ENCODE data around the gene TMEM126A. TPM values are rescaled to one million over a fixed set of nuclear protein-coding genes. Genes with fewer than 3 reads are reported as not detected.

The TMEM126A gene
- total RNA-seq, 1 experiment from 2014 or later: 50.9 TPM

- DNase-seq (ENCODE audit: low read depth, low spot score) (no peak), ATAC-seq (no peak)
- TF ChIP-seq REST (IDR thresholded peaks at IDR 0.05; ENCODE audit: insufficient read depth in 1 of 2, low read depth in 2 of 2, low read length in 1 of 2): no peak
- TF ChIP-seq, protein P1, sequence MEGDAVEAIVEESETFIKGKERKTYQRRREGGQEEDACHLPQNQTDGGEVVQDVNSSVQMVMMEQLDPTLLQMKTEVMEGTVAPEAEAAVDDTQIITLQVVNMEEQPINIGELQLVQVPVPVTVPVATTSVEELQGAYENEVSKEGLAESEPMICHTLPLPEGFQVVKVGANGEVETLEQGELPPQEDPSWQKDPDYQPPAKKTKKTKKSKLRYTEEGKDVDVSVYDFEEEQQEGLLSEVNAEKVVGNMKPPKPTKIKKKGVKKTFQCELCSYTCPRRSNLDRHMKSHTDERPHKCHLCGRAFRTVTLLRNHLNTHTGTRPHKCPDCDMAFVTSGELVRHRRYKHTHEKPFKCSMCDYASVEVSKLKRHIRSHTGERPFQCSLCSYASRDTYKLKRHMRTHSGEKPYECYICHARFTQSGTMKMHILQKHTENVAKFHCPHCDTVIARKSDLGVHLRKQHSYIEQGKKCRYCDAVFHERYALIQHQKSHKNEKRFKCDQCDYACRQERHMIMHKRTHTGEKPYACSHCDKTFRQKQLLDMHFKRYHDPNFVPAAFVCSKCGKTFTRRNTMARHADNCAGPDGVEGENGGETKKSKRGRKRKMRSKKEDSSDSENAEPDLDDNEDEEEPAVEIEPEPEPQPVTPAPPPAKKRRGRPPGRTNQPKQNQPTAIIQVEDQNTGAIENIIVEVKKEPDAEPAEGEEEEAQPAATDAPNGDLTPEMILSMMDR (IDR thresholded peaks at IDR 0.05): no peak
- no peak for TF ChIP-seq TCF7L2 (IDR thresholded peaks at IDR 0.05; ENCODE audit: low read depth, low read length)
- no peak for TF ChIP-seq POLR2AphosphoS5 (IDR thresholded peaks at IDR 0.05; ENCODE audit: low read depth, low read length)
- H3K4me3 ChIP-seq (ENCODE audit: low read depth in 2 of 2, low read length in 2 of 2): no peak overlapping the region
- no TSS peak for BruUV-seq (replicated peaks)
- ChIA-PET POLR2A (no interaction called here), CTCF (no interaction called here)
- intact Hi-C loops (cut with micrococcal nuclease; ENCODE audit: unreplicated experiment): no loop called here
- no peaks in the 10 kb centered on the region for H3K9me3 ChIP-seq (ENCODE audit: control insufficient read depth, insufficient read depth, low read depth, low read length)
- in situ Hi-C loops (cut with HindIII; ENCODE audit: low pct_unique_long_range_greater_than_20kb, low sequenced_read_pairs): no loop called here
- H3K27me3 ChIP-seq (ENCODE audit: control insufficient read depth, insufficient read depth, low read length): no peaks in the 10 kb centered on the region
- no peak overlapping the region for H3K27ac ChIP-seq (ENCODE audit: low read length)
- H3K4me1 ChIP-seq (ENCODE audit: control insufficient read depth, insufficient read depth, low read length): no peaks in the 10 kb centered on the region; the same call in 1 of the 2 replicates
- no peaks in the 10 kb centered on the region for H3K36me3 ChIP-seq (ENCODE audit: control insufficient read depth, insufficient read depth, low read length)
Observed at GRCh38 chr11:85673393-85673792, 25.6 kb downstream of the TMEM126A start.

DNA sequence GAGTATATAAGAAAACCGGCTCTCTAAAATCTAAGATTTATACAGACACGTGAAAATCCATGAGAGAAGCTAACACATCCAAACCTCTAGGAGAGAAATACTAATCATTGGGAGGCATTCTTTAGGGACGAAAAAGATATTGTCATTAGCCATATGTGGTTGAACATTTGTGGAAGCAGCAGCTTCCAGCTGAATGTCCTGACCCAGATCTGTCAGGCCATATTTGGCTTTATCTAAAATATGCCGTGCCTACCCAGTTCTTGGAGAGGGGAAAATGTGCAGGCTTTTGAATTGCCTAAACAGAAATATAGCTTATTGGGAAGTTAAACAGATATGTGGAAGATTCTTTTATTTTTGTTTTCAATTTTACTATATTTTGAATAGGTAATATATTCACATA is 31.8 kb downstream of the TMEM126A start:
- ATAC-seq: no peak
- TF ChIP-seq SIN3A (IDR thresholded peaks at IDR 0.05; ENCODE audit: borderline replicate concordance, insufficient read depth, low read depth, low read length): no peak
- TF ChIP-seq POLR2AphosphoS5 (IDR thresholded peaks at IDR 0.05; ENCODE audit: low read depth, low read length): no peak
- TF ChIP-seq, protein P1 (IDR thresholded peaks at IDR 0.05): no peak
- H3K4me1 ChIP-seq (ENCODE audit: control insufficient read depth, insufficient read depth, low read length): peaks cover 16% of the 10 kb centered on the region
- no TSS peak for BruUV-seq (replicated peaks)
- H3K27ac ChIP-seq (ENCODE audit: low read length): no peak overlapping the region
- H3K36me3 ChIP-seq (ENCODE audit: control insufficient read depth, insufficient read depth, low read length): no peaks in the 10 kb centered on the region
- CTCF ChIA-PET: no interaction called here
- in situ Hi-C loops (cut with HindIII; ENCODE audit: low pct_unique_long_range_greater_than_20kb, low sequenced_read_pairs): no loop called here
- no peaks in the 10 kb centered on the region for H3K27me3 ChIP-seq (ENCODE audit: control insufficient read depth, insufficient read depth, low read length)
- no peak for DNase-seq (ENCODE audit: low read depth, low spot score)
- no peak overlapping the region for H3K4me3 ChIP-seq (ENCODE audit: low read depth in 2 of 2, low read length in 2 of 2)
- intact Hi-C loops (cut with micrococcal nuclease; ENCODE audit: unreplicated experiment): loop anchor here (5.0 kb wide), 1 partner anchor 52 kb away; the partner anchor contains the start of genes DLG2 and TMEM126B
- POLR2A ChIA-PET: interaction anchor here (0.6 to 1.2 kb wide), 4 partner anchors 15 to 37 kb away, joined by 3 to 5 read pairs (median 3); partner anchors contain the start of gene CREBZF
- no peaks in the 10 kb centered on the region for H3K9me3 ChIP-seq (ENCODE audit: control insufficient read depth, insufficient read depth, low read depth, low read length)

All from Panc1 (cell line).